ENCODE results near the gene PLRG1.
"Not testable (repeated sequence)": the region's sequence is repeated elsewhere in the genome, so short reads cannot be mapped to it uniquely, and the experiment has no call there.

The PLRG1 gene
- 37.1 to 51.5 (median 48.7) reads per million in 4 donors for total RNA-seq

DNA sequence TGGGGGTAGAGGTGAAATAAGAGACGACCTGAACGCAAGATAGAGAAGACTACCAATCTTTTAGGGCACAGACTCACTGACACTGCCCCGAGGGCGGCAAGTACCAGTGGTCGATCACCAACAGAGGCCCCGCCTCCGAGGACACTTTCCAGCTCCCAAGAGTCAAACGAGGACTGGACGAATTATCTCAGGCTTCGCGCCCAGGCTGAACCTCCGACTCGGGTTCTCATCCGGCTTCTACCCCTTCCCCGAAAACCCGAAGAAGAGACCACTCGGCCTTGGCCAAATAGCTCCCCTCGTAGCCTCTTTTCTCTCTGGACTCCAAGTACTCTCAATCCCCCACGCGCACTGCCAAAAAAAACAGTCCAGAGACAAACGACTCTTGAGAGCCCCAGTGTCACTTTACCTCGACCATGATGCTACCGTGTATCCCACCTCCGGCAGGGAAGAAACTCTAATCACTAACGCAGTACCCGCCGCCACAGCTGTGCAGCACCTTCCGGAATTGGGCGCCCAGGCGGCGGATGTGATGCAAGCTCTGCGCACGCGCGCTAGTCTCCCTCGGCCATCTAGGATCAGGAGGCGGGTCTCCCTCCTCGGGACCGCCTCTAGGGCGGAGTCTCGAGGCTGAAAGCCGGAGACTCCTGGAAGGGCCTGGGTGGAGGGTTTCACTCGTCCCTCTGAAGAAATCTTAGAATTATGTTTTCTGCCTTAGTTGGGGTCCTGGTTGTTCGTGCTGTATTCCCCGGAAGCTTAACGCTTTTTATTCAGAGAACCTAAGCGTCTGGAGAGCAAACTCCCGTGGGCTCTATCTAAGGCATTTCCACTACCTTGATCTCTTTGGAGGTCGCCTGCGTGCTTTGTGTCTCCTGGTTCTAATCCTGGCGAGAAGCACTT lies at the start of gene PLRG1:
PLRG1 (minus strand) TSS at position 507 of the 897 bp plus-strand sequence; CDS start at position 415, 92 bp downstream.
- DNase-seq, result peak; percentile 93 to 97 (median 95)

DNA sequence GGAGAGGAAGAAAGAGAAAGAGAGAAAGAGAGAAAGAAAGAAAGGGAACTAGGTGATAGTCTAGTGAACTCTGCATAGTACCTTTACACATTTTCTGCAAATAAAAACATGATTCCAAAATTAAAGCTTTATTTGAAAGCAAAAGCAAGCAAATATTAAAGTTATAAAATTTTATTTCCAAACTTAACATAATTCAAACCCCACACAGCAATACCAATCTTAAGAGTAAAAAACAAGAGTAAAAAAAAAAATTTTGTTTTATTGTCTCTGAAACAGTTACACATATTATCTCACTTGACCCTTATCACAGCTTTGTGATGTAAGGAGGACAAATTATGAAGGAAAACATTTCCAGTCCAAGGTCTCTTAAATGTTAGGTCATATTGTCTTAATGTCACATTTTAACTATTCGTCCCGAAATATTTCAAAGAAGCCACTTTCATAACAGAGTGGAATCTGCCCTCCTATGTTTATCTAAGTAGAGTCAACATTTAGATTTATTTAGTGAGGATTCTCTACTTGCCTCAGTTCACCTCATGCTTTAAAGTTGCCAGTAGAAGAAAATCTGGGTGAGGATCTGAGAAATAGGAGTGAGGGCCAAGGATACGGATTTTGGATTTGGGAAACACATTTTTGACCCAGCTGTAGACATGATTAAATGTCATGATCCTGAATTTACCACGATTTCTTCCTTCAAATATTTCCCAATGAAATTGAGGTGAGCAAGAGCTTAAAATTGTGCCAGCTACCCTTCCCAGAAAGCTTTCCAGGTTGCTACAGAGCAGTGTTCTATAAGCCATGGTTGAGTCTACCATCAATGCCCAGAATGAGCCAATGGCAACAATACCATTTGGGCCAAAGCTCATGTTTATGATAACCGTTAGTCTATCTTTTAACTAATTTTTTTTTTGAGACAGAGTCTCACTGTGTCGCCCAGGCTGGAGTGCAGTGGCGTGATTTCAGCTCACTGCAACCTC lies 47.9 kb upstream of the PLRG1 start:
- DNase-seq, result no peak

DNA sequence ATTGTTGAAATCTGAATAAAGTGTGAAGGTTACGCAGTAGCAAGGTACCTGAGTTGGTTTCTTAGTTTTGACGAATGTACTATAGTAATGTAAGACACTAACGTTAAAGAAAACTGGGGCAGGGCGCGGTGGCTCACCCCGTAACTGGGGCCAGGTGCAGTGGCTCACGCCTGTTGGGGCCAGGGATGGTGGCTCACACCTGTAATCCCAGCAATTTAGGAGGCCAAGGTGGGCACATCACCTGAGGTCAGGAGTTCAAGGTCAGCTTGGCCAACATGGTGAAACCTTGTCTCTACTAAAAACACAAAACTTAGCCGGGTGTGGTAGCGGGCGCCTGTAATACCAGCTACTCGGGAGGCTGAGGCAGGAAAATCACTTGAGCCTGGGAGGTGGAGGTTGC lies 47.1 kb upstream of the PLRG1 start:
- not testable (repeated sequence) for DNase-seq

DNA sequence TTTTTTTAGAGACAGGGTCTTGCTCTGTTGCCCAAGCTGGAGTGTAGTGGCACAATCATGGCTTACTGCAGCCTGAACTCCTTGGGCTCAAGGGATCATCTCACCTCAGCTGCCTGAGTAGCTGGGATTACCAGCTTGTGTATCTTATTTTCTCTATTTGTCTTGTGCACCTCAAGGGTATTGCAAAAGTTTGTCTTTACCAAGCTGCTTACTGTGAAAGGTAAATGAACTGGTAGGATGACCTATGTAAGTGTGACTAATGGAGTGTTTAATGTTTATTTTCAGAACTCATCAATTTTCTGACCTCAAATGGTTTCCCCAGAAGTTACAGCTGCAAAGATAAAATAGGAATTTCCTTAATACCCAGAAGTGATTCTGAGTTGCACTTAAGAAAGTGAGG lies 45.6 kb upstream of the PLRG1 start:
- no peak for DNase-seq

DNA sequence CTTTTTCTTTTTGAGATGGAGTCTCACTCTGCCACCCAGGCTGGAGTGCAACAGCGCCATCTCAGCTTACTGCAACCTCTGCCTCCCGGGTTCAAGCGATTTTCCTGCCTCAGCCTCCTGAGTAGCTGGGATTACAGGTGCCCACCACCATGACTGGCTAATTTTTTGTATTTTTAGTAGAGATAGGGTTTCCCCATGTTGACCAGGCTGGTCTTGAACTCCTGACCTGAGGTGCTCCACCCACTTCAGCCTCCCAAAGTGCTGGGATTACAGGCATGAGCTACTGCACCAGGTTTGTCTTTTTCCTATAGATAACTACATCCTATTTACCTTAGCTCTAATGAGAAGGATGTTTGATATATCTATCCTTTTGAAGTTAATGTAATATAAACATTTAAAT lies 44.1 kb upstream of the PLRG1 start:
- not testable (repeated sequence) for DNase-seq

DNA sequence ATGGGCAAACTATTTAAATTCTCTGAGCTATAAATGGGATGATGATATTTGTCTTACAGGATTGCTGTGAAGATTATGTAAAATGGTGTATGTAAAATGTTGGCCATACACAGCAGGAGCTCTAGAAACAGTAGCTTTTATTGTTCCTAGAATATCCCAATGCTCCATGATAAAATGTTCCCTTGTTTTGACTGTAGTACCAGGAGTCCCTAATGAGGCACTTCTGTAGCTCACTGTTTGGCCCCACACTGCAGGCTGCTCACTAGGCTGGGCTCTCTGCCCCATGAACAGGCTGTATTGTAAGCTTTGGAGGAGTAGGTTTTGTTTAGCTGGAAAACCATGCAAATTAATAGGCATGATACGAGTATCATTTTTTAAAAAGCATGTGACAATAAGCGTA lies 43.7 kb upstream of the PLRG1 start:
- DNase-seq, result no peak

DNA sequence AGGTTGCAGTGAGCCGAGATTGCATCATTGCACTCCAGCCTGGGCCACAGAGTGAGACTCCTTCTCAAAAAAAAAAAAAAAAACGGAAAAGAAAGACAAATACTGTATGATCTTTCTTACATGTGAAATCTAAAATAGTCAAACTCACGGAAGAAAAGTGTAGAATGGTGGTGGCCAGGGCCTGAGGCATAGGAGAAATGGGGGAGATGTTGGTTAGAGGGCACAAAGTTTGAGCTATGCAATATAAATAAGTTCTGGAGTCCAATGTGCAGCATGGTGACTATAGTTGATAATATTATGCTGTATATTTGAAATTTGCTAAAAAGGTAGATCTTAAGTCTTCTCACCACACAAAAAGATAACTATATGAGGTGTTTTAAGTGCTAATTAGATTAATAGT lies 41.7 kb upstream of the PLRG1 start:
- no peak for DNase-seq

DNA sequence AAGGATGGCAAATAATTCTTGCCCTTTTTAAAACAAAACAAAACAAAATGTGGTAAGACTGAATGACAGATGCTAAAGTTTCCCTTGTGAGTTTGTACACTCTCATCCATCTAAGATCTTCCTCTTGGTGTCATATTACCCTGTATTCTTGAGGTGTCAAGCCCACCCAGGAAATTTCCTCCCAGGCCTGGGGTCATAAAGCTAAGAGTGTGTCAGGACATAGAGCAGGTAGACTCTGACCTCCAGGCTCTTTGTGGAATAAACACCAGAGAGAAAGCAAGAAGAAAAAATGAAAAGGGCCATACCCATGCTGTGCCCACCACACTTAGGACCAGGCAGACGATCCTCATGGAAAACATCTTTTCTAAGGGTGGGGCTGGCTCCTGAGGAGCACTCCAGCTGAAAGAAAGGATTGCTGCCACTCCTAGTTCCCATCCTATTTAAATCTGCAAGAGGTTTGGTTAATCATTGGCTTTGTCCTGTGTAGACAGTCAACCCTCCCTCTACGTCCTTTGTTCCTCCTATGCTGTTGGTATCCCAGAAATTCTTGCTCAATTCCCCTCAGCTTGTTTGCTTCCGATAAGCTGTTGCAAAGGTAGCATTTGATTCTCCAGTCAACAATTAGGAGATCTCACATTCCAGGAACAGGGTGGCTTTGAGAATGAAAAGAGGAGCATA lies 40.3 kb upstream of the PLRG1 start, which contains the start of gene FGA:
FGA (minus strand) TSS at position 414 of the 678 bp plus-strand sequence; CDS start at position 359, 55 bp downstream.
- no peak for DNase-seq

DNA sequence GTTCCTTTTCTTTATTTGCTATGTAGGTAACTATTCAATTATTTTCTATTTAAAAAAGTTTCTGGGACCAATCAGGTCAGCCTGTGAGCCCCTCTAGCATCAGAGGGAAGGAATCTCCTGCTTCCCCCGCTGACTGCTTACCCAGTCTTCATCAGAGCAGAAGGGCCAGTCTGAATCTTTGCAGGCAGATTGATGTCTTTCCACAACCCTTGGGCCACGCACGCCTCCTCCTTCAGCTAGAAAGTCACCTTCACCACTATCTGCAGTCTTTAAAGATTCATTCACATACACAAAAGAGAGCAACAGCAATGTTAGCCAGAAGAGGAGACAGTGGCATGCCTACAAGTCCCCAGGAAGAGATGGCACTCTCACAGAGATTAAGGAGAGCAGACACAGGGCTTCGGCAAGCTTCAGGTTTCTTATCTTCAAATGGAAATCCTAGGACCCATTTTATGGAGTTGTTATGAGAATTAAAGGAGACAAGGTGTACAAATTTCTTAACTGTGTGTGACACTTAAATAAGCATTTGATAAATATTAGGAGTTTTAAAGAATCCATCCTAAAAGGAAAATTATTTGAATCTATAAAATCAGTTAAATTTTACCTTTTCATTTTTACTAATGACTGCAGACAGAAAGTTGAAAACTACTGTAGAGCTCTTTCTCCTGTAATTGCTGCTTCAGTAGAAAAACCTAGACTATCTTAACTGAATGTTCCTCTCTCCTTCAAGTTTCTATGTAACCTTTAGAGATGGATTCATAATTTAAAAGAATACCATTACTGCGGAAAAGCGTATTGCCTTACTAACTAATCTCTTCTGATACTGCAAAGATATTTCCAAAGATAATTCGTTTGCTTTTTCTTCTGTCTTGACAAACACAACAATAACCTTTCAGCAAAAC lies 39.3 kb upstream of the PLRG1 start:
- no peak for DNase-seq

- DNase-seq, result no peak
These were observed 38.0 kb upstream of the PLRG1 start for GRCh38 chr4:154588198-154588597.

DNA sequence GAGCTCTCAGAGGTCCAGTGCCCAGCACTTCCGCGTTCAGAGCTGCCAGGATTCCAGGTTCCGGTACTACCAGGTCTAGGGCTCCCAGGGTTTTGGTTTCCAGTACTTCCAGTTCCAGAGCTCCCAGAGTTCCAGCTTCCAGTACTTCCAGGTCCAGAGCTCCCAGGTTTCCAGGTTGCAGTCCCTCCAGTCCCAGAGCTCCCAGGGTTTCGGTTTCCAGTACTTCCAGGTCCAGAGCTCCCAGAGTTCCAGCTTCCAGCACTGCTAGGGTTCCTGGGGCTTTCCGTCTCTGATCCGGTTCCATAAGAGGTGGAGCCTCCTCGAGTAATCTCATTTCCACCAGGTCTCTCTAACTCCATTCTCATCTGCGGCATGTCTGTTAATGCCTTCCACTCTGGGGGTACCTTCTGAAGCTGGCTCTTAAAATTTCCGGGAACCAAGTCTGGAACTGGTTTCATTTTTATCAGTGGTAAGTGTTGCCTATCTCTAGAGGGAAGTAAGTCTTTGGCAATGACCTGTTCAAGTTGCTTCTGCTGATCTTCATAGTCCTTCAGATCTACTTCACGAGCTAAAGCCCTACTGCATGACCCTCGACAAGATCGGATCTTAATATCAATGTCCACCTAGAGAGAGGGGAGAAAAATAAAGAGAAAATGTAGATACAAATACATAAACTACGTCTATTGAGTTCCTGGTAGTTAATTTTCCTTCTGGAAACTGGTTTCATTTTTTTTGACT lies 36.3 kb upstream of the PLRG1 start:
- no peak for DNase-seq

GRCh38 chr4:154585369-154586018 lies 35.3 kb upstream of the PLRG1 start:
- DNase-seq, result no peak

GRCh38 chr4:154584259-154584658 lies 34.1 kb upstream of the PLRG1 start:
- no peak for DNase-seq

DNA sequence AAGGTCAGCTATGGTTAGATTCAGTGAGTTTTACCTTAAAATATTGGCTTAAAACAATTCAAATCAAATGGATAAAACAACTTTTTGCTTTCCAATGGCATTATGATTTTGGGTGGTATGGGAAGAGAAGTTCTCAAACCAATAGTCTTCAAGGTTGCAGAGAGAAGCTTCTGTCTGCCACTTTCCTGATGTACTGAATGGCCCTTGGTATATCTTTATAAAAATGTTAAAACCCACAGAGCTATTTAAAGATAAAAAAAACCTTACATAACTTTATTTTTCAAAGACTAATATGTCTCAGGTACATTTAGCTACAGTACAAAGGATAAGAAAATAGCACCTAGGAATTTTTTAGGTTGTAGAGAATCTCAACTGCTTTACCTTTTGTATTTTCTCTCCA lies 33.5 kb upstream of the PLRG1 start:
- DNase-seq, result no peak

DNA sequence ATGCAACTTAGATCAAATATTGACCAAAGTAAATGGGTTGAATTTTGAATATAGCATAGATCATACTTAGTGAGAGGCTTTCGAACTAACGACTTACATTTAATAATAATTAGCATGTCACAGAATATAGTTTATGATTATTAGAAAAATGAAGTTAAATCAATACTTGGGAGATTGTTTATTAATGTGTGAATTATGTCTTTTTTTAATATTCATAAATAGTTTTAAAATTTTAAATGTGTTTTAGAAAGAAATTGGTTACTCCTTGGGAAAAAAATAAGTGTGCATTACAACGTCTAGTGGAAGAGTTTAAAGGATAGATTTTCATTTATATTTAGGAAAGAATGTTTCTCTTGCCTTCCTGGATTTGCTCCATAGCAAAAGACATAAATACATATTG lies 33.0 kb upstream of the PLRG1 start:
- DNase-seq, result no peak

DNA sequence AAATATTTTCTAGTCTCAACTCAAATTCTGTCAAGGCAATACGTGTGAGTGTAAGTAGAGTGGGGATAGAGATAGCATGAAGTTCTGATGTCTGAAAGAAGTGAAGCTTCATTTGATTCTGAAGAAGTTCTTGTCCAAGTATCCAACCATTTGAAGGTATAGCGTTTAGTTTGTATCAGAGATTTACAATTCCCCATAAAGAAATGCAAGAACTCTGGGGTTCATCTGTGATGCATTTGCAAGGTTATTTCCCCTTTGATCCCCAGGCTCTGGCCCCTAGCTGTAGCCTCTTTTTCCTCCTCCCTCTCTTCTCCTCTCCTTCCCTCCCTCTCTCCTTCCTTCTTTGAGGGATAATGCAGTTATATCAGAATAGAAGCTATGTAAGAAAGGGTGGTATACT lies 32.5 kb upstream of the PLRG1 start:
- no peak for DNase-seq

DNA sequence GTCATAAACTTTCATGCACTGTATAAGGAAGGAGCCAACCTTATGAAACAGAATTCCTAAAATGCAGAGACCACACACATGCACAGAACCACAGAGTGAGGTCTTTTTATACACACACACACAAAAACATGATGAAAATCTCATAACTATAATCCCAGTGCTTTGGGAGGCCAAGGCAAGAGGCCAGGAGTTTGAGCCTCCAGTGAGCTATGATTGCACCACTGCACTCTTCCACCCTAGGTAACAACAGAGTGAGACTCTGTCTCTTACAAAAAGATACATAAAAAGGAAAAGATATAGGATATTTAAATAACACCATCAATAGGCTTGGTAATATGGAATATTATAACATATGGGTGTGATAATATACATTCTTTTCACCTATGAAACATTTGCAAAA lies 29.7 kb upstream of the PLRG1 start:
- DNase-seq, result no peak

DNA sequence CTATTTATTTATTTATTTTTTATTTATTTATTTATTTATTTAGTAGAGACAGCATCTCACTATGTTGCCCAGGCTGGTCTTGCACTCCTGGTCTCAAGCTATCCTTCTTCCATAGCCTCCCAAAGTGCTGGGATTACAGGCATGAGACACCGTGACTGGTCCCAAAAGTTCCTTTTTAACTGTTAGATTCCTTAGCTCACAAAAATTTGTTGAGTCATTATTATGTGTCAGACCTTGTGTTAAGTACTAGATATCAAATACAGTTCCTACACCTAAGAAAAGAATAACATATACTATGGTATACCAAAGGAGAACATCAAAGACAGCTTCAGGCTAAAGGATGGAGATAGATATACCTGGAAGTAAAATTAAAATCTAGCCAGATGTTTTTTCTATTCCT lies 28.7 kb upstream of the PLRG1 start:
- DNase-seq, result no peak

DNA sequence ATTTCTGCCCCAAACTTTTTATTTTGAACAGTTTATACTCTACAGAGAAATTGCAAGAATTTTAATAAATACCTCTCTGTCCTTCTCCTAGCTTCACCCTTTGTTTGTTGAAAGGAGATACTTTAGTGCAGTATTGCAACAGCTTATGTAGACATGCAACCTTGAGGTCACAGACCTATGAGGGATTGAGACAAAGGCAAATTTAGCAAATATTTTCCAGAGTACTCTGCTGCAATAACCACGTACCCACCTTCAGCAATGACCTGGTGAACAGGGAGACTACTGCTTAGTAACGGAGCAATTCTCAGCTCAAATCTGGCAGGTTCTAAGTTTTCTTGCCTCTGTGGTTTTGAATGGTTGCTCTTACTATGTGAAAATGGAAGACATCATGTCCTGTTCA lies 27.1 kb upstream of the PLRG1 start:
- no peak for DNase-seq

DNA sequence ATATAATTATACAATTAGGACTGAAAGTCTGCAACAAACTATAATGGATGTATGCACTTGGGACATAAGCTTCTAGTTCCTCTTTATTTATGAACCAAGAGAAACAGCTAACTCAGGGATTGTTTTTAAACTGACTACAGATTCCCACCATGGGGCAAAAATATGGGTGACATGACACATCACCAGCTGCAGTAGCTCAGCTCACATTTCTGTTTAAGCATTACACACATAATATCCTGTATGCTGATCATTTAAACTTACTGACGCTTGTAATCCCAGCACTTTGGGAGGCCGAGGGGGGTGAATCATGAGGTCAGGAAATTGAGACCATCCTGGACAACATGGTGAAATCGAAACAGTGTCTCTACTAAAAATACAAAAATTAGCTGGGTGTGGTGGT lies 24.1 kb upstream of the PLRG1 start:
- no peak for DNase-seq
